Stimulated activated CD4-positive, alpha-beta T cell treated with anti-CD3 and anti-CD28 coated beads, Interleukin-2, amount 100 ng/mL, for 24 hours (primary cell): ENCODE data around the gene OAS1.

ENCODE experiments used
- DNase-seq, 2 donors: peaks; one replicate each; pipeline ENCODE4 v3.0.0-alpha.2; 2020

Gene OAS1

GRCh38 chr12:112967858-112968257 is 61.1 kb downstream of the OAS1 start:
- no peak for DNase-seq
